T-helper 1 cell treated with Interleukin-12 subunit alpha and Interleukin-12 subunit beta and Interleukin-4 antibody, amounts not matched to agents 30 ng/mL and 1 ng/mL, for 36 hours (primary cell): ENCODE measurements around the gene SCAPER. TPM values are rescaled to one million over a fixed set of nuclear protein-coding genes. Genes with fewer than 3 reads are reported as not detected.

Source experiments
- intact Hi-C: fragments of 100-400 bp; cut with micrococcal nuclease; formaldehyde crosslinking; loops from one replicate; pipeline ENCODE4 v1.15.1; 2024
- total RNA-seq: library from RNA; stranded (reverse); gene quantifications from 2 replicates; pipeline ENCODE4 v1.2.3, GENCODE V29; 2022

SCAPER gene
- total RNA-seq, 1 donor from 2014 or later, result 26.1 TPM

DNA sequence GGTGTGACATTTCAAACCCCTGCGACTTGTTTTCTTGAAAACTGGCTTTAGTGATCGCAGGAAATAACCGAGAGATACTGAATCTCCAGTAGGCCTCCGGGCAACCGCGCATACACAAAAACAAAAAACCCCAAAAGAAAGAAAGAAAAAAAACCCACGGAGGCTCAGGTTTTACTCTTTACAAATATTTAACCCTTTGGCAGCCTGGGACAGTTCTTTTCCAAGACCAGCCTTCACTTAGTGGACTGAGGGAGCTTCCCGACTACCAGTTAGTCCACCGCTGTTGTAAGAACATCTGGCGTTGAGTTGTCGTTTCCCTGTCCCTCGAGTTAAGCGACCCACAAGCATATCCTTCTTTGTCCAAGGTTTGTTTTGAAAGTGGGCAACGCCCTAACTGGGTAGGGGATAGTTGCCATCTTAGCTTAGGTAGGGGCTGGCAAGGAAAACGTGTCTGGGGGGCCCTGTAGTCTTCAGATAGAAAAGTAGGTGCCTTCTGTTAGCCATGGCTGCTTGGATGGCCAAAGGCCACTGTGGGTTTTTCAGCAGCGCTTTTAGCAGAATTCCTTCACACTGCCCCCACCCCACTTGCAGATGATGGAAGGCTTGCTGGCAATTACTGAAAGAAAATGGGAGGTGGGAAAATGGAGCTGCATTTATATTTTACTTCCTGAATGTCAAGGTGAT, 561.7 kb downstream of the SCAPER start:
- intact Hi-C loops, result no loop called here

DNA sequence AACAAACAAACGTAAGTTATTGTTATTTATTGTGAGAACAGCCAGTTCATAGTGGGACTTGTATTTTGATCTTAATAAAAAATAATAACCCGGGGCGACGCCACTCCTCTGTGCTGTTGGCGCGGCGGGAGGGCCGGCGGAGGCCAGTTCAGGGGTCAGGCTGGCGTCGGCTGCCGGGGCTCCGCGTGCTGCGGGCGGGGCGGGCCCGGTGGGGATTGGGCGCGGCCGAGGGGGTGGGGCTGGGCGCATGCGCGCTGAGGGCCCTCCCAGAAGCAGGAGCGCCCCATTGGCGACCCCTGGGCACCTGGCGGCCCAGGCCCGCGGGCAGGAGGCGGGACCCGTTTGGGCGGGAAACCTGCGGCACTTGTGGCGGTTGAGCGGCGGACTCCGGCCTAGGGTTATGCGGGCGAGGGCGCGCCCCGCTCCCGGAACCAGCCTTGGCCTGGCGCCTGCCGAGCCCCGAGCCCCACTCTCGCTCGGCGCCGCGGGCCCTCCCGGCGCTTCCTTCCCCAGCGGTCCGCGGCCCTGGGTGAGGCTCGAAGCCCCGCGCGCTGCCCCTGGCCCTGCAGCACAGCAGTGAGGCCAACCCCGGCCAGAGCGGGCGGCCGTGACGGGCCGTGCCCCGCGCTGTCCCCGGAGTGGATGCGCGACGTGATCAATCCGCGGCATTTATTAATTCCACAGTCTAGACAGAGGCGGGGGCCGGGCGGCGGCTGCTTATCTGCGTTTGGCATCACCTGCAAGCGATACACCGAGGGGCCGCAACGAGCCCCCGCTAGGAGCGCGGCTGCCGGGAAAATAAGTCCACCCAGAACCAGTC, 562.5 kb downstream of the SCAPER start:
- intact Hi-C loops, result no loop called here

DNA sequence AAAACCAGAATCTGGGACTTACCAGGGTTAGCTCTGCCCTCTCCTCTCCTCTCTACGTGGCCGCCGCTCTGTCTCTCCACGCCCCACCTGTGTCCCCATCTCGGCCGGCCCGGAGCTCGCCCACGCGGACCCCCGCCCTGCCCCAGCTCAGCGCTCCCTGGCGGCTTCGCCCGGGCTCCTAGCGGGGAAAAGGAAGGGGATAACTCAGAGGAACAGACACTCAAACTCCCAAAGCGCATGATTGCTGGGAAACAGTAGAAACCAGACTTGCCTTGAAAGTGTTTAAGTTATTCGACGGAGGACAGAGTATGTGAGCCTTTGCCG, 563.1 kb downstream of the SCAPER start:
- intact Hi-C loops, result no loop called here

DNA sequence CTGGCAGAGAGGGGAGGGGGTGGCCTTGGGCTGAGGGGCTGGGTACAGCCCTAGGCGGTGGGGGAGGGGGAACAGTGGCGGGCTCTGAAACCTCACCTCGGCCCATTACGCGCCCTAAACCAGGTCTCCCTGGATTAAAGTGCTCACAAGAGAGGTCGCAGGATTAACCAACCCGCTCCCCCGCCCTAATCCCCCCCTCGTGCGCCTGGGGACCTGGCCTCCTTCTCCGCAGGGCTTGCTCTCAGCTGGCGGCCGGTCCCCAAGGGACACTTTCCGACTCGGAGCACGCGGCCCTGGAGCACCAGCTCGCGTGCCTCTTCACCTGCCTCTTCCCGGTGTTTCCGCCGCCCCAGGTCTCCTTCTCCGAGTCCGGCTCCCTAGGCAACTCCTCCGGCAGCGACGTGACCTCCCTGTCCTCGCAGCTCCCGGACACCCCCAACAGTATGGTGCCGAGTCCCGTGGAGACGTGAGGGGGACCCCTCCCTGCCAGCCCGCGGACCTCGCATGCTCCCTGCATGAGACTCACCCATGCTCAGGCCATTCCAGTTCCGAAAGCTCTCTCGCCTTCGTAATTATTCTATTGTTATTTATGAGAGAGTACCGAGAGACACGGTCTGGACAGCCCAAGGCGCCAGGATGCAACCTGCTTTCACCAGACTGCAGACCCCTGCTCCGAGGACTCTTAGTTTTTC, 563.6 kb downstream of the SCAPER start:
- intact Hi-C loops, result no loop called here

DNA sequence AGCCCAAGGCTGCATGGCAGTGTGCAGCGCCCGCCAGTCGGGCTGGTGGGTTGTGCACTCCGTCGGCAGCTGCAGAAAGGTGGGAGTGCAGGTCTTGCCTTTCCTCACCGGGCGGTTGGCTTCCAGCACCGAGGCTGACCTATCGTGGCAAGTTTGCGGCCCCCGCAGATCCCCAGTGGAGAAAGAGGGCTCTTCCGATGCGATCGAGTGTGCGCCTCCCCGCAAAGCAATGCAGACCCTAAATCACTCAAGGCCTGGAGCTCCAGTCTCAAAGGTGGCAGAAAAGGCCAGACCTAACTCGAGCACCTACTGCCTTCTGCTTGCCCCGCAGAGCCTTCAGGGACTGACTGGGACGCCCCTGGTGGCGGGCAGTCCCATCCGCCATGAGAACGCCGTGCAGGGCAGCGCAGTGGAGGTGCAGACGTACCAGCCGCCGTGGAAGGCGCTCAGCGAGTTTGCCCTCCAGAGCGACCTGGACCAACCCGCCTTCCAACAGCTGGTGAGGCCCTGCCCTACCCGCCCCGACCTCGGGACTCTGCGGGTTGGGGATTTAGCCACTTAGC, 564.3 kb downstream of the SCAPER start:
- intact Hi-C loops, result no loop called here

GRCh38 chr15:76340198-76340802, 564.8 kb downstream of the SCAPER start:
- intact Hi-C loops, result no loop called here

DNA sequence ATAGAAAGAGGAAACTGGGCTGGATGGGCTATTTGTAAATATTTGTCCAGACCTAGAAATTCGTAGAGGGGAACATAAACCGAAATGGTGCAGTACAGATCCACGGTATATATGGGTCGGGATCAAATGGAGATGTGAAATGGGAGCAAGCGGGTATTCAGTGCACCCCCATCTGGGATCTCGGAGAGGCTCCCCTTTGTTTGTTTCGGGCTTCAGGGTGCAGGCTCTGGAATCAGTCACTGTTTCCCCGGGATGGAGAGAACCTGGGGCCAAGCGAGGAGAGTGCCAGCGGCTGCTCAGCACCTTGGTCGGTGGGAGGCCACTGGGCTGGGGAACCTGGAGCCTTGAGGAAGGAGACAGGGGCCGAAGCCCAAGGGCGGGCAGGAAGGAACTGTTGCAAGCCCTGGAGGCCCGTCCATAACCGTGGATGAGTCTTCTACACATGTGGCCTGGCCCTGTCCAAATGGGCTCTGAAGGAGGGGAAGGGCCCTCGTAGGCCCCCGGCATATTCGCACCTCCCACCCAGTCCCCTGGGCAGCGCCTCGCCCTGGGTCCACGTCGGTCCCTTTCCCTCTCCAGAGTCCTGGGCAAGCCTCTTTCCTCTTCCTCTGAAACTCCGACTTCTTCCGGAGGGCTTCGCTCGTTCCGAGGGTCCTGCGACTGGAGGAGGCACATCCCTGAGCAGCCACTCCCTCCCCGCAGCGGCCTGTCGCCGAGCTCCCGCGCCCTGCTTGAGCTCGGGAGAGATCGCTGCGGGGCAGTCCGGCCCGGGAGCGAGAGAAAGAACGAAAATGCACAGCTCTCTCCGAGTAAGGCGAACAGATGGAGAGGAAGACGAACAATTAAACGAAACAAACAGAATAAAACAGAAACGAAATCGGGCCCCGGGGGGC, 565.6 kb downstream of the SCAPER start:
- intact Hi-C loops, result loop anchor here (5.0 to 10.0 kb wide), 3 partner anchors 313 to 1137 kb away; partner anchors contain the start of gene C15orf39

- intact Hi-C loops, result loop anchor here (5.0 to 10.0 kb wide), 3 partner anchors 314 to 1136 kb away; partner anchors contain the start of gene C15orf39
These were observed 566.4 kb downstream of the SCAPER start for GRCh38 chr15:76338486-76339304.

DNA sequence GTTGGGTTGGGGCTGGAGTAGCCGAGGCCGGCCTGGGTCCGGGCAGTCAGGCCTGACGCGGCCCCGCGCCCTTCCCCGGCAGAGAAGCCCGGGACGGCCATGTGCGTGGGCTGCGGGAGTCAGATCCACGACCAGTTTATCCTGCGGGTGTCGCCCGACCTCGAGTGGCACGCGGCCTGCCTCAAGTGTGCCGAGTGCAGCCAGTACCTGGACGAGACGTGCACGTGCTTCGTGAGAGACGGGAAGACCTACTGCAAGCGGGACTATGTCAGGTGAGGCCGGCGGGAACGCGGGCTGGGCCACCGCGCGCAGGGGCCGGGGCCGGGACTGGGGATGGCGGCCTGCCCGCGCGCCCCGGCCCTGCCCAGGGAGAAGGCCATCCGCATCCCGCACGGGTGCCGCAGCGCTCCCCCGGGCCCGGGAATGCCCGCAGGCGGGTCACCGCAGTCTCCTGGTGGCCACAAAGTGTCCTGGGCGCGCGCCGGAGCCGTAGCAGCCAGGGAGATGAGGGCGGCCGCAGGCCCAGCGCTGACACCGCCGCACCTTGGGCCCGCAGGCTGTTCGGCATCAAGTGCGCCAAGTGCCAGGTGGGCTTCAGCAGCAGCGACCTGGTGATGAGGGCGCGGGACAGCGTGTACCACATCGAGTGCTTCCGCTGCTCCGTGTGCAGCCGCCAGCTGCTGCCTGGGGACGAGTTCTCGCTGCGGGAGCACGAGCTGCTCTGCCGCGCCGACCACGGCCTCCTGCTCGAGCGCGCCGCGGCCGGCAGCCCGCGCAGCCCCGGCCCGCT, 567.2 kb downstream of the SCAPER start:
- intact Hi-C loops, result loop anchor here (2.0 to 10.0 kb wide), 6 partner anchors 147 to 1136 kb away; partner anchors contain the start of genes C15orf39 and SCAPER

DNA sequence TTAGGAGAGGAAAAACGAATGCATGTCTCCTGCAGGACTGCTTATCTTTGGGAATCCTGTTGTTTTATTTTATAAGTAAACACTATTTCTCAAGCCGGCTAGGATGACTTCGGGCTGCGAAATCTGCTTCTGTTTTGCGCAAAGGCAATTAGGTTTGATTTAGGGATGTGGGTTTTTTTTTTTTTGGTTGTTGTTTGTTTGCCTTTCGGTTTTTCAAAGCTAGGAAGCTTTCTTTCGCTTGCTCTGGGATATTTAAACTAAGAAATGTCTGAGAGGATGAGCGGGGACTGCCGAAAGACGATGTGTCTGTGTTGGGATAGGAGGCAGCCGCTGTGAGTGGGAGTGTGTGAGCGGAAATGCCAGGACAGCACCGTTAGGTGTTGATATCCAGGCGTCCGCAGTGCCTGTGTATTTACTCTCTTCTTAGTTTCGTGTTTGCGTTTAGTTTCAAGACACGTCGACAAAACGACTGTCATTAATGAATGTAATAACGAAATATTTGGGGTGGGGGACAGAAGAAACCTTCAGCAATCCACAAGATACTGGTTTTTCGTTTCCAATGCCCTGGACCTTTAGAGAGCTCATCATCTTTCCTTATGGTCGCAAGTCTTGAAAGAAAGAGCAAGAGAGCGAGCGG, 568.0 kb downstream of the SCAPER start:
- intact Hi-C loops, result loop anchor here (2.0 to 10.0 kb wide), 6 partner anchors 146 to 1135 kb away; partner anchors contain the start of genes C15orf39 and SCAPER

DNA sequence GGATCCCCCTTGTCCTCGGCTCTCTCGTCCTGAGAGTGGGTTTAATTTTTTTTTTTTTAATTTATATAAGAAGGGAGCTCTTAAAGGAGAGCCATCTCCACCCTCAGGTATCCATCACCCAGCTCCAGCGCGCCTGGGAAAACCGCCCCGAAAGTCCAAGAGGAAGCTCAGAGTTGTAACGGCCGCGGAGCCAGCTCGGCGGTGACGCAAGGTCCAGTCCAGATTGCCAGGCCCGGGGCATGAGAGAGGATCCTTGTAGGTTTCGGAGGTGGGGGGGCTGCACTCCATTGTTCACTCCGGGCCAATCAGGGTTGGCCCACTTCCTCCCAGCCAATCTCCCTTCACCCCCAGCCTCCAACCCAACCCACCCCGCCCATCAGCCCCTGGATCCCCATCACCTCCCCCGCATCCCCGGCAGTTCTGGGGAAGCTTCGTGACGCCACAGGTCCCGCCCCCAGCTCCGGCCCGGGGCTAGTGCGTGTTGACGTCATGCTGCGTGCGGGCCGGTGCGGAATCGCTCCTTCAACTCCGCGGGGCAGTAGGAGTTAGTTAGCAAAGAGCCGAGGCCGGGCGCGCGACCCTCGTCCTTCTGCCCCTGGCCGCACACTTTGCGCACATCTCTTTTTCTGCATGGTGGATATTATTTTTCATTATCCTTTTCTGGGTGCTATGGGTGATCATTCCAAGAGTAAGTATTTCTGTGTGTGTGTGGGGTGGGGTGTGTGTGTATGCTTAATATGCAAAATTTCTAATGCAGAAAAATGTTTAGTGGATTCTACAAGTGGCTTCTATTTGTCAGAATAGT, 568.7 kb downstream of the SCAPER start, which contains the start of gene ISL2:
ISL2 (plus strand) TSS at position 520 of the 805 bp plus-strand sequence; CDS start at position 631, 111 bp downstream.
- intact Hi-C loops, result loop anchor here (1.0 to 10.0 kb wide), 7 partner anchors 25 to 1134 kb away; partner anchors contain the start of genes C15orf39, ETFA and SCAPER

GRCh38 chr15:76335307-76336253, 569.6 kb downstream of the SCAPER start:
- intact Hi-C loops, result loop anchor here (1.0 to 10.0 kb wide), 9 partner anchors 24 to 1133 kb away; partner anchors contain the start of genes C15orf39, ETFA and SCAPER

GRCh38 chr15:76334438-76335306, 570.5 kb downstream of the SCAPER start:
- intact Hi-C loops, result loop anchor here (1.0 to 10.0 kb wide), 5 partner anchors 48 to 1132 kb away; partner anchors contain the start of gene C15orf39

- intact Hi-C loops, result loop anchor here (10.0 kb wide), 1 partner anchor 851 kb away; no protein-coding TSS in a partner anchor
These were observed 571.3 kb downstream of the SCAPER start for GRCh38 chr15:76333720-76334437.
